ENCODE measurements around the gene ATP6V1E1.

The ATP6V1E1 gene

DNA sequence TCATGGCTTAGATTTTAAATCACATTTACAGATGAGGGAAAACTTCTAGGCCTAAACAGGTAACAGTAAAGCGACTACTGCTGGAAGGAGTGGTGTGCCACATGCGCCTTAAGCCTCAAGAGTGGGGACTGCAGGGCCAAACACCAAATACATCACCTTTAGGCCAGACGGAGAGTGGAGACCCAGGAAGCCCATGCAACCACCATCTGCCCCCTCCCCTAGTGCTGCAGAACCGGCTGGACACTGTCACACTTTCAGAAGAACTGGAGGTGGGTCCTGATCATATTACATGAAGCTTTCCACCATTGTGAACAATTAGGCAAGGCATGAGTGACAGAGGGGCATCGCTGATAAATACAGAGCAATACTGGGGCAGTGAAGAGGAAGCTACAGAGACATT is 36.3 kb downstream of the ATP6V1E1 start:
- H3K9ac ChIP-seq (ENCODE audit: low read length), result no peak overlapping the region
- H3K27me3 ChIP-seq (ENCODE audit: low read depth, low read length), result no peaks in the 10 kb centered on the region
- H3K36me3 ChIP-seq (replicated peaks; ENCODE audit: low read depth, low read length), result peaks cover 49% of the 10 kb centered on the region
- no peak overlapping the region for H3K4me3 ChIP-seq (ENCODE audit: low read length)
- peaks cover 26% of the 10 kb centered on the region for H4K20me1 ChIP-seq (ENCODE audit: insufficient read depth, low read length)
- no peaks in the 10 kb centered on the region for H3K79me2 ChIP-seq (ENCODE audit: low read length)
- H3K4me1 ChIP-seq (ENCODE audit: low read length), result peaks cover 19% of the 10 kb centered on the region
- no peak overlapping the region for H2AFZ ChIP-seq (ENCODE audit: low read depth, low read length)
- no peak overlapping the region for H3K4me2 ChIP-seq (ENCODE audit: low read length)
- TF ChIP-seq, protein P1, sequence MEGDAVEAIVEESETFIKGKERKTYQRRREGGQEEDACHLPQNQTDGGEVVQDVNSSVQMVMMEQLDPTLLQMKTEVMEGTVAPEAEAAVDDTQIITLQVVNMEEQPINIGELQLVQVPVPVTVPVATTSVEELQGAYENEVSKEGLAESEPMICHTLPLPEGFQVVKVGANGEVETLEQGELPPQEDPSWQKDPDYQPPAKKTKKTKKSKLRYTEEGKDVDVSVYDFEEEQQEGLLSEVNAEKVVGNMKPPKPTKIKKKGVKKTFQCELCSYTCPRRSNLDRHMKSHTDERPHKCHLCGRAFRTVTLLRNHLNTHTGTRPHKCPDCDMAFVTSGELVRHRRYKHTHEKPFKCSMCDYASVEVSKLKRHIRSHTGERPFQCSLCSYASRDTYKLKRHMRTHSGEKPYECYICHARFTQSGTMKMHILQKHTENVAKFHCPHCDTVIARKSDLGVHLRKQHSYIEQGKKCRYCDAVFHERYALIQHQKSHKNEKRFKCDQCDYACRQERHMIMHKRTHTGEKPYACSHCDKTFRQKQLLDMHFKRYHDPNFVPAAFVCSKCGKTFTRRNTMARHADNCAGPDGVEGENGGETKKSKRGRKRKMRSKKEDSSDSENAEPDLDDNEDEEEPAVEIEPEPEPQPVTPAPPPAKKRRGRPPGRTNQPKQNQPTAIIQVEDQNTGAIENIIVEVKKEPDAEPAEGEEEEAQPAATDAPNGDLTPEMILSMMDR (IDR thresholded peaks at IDR 0.05; ENCODE audit: low read depth, low read length), result no peak
- TF ChIP-seq EZH2phosphoT487 (IDR thresholded peaks at IDR 0.05; ENCODE audit: low read depth), result no peak
- peaks cover 6% of the 10 kb centered on the region for H3K9me3 ChIP-seq (ENCODE audit: insufficient read depth, low read length)
- H3K27ac ChIP-seq (ENCODE audit: low read length), result no peak overlapping the region

- H3K36me3 ChIP-seq (replicated peaks; ENCODE audit: low read depth, low read length), result peaks cover 39% of the 10 kb centered on the region
These were observed 38.0 kb downstream of the ATP6V1E1 start for GRCh38 chr22:17590586-17590985.

DNA sequence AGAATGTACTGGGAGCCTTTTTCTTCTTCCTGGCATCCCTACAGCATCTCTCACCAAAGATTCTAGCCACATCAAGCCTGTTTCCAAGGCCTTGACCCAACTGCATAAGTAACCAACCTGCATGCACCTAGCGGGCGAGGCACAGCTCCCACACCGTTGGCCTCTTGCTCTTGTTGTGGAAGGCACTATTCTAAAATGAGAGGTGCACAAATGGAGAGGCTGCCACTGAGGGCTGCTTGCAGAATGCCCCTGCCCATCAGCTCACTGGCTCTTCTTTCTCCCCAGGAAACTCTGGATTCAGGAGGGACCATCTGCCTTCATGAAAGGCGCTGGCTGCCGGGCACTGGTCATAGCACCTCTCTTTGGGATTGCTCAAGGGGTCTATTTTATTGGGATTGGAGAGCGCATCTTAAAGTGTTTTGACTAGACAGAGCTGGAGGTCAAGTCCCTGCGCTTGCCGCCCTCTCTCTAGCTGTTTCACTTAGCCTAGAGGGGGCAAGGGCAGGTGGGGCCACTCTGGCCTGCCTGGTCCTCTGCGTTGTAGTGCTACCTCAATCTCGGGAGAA is 38.7 kb downstream of the ATP6V1E1 start:
- Histone ChIP-seq H3K27ac (ENCODE audit: low read length) (no peak overlapping the region), H3K9me3 (ENCODE audit: insufficient read depth, low read length) (no peaks in the 10 kb centered on the region), H3K4me1 (ENCODE audit: low read length) (peaks cover 11% of the 10 kb centered on the region), H3K79me2 (ENCODE audit: low read length) (no peaks in the 10 kb centered on the region), H2AFZ (ENCODE audit: low read depth, low read length) (no peak overlapping the region), H3K27me3 (ENCODE audit: low read depth, low read length) (no peaks in the 10 kb centered on the region), H3K36me3 (replicated peaks; ENCODE audit: low read depth, low read length) (peaks cover 35% of the 10 kb centered on the region), H3K4me2 (ENCODE audit: low read length) (no peak overlapping the region), H4K20me1 (ENCODE audit: insufficient read depth, low read length) (peaks cover 19% of the 10 kb centered on the region), H3K4me3 (ENCODE audit: low read length) (no peak overlapping the region), H3K9ac (ENCODE audit: low read length) (no peak overlapping the region)
- TF ChIP-seq EZH2phosphoT487 (IDR thresholded peaks at IDR 0.05; ENCODE audit: low read depth), result no peak
- TF ChIP-seq, protein P1 (IDR thresholded peaks at IDR 0.05; ENCODE audit: low read depth, low read length), result no peak

More at GRCh38 chr22:17590586-17590985, 38.0 kb downstream of the ATP6V1E1 start:
- H3K27ac ChIP-seq (ENCODE audit: low read length), result no peak overlapping the region
- H3K9me3 ChIP-seq (ENCODE audit: insufficient read depth, low read length), result no peaks in the 10 kb centered on the region
- peaks cover 18% of the 10 kb centered on the region for H3K4me1 ChIP-seq (ENCODE audit: low read length)
- H4K20me1 ChIP-seq (ENCODE audit: insufficient read depth, low read length), result peaks cover 26% of the 10 kb centered on the region
- H3K4me2 ChIP-seq (ENCODE audit: low read length), result no peak overlapping the region
- TF ChIP-seq, protein P1 (IDR thresholded peaks at IDR 0.05; ENCODE audit: low read depth, low read length), result no peak
- no peak for TF ChIP-seq EZH2phosphoT487 (IDR thresholded peaks at IDR 0.05; ENCODE audit: low read depth)
- H3K4me3 ChIP-seq (ENCODE audit: low read length), result no peak overlapping the region
- H2AFZ ChIP-seq (ENCODE audit: low read depth, low read length), result no peak overlapping the region
- no peak overlapping the region for H3K9ac ChIP-seq (ENCODE audit: low read length)
- no peaks in the 10 kb centered on the region for H3K27me3 ChIP-seq (ENCODE audit: low read depth, low read length)
- H3K79me2 ChIP-seq (ENCODE audit: low read length), result no peaks in the 10 kb centered on the region

GRCh38 chr22:17588606-17589005 is 39.9 kb downstream of the ATP6V1E1 start:
- Histone ChIP-seq H3K27ac (ENCODE audit: low read length) (no peak overlapping the region), H3K36me3 (replicated peaks; ENCODE audit: low read depth, low read length) (peaks cover 28% of the 10 kb centered on the region), H3K79me2 (ENCODE audit: low read length) (no peaks in the 10 kb centered on the region), H3K9me3 (ENCODE audit: insufficient read depth, low read length) (no peaks in the 10 kb centered on the region), H3K4me1 (ENCODE audit: low read length) (no peaks in the 10 kb centered on the region), H3K4me3 (ENCODE audit: low read length) (no peak overlapping the region), H4K20me1 (ENCODE audit: insufficient read depth, low read length) (peaks cover 10% of the 10 kb centered on the region), H3K9ac (ENCODE audit: low read length) (no peak overlapping the region), H3K4me2 (ENCODE audit: low read length) (no peak overlapping the region), H2AFZ (ENCODE audit: low read depth, low read length) (no peak overlapping the region), H3K27me3 (ENCODE audit: low read depth, low read length) (no peaks in the 10 kb centered on the region)
- no peak for TF ChIP-seq EZH2phosphoT487 (IDR thresholded peaks at IDR 0.05; ENCODE audit: low read depth)
- TF ChIP-seq, protein P1 (IDR thresholded peaks at IDR 0.05; ENCODE audit: low read depth, low read length), result no peak
